D721Med (cell line): ENCODE measurements around the gene TMEM175.

Experiments used
- DNase-seq: peaks from one replicate; pipeline ENCODE4 v3.0.0; 2011; ENCODE audit warnings: low spot score; ENCODE audit not compliant: insufficient read length
- FAIRE-seq: peaks from 2 replicates; lab custom pipeline; 2011; peaks lifted over from hg19 to GRCh38; lab: Jason Lieb, UNC
- TF ChIP-seq, protein P1 (sequence below): IDR thresholded peaks from 2 replicates; pipeline ENCODE4 v1.5.1; 2012; ENCODE audit warnings: mild to moderate bottlenecking, control low read depth; ENCODE audit not compliant: insufficient read depth; ENCODE audit errors: missing control alignments

Gene TMEM175

DNA sequence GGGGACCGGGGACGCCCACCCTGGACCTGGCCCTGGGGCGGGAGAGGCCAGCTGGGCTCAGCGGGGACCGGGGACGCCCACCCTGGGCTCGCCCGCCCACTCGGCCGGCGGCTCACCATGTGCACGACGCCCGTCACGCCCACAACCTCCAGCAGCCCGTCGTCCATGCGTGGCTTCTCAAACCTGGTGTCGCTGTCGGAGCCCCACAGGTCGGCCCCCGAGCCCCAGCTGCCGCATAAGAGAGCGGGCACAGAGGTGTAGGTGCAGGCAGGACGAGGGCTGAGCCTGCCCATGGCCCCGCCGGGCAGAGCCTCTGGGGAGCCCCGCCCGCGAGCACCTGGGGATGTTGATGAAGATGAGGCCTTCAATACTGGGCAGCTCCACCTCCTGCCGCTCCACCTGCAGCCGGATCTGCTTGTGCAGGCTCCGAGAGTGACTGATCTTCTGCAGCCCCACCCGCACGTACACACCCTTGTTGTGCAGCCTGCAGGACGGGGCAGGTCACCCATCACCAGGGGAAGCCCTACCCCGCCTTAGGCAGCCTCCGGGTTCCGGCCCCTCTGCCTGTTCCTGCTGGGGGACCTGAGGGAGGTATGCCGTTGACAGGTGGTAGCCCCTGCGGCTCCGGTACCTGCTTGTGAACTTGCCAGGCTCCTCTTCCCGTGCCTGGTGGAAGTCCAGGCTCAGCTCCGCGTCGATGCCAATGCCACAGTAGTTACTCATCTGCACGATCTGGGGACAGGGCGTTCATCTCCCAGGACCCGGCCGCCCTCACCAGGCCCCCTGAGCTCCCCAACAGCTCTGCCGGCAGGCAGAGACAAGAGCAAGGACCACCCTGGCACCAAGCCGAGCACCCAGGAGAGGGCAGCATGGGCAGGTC is 29.3 kb downstream of the TMEM175 start:
- no peak for DNase-seq
- no peak for FAIRE-seq
- TF ChIP-seq, protein P1, sequence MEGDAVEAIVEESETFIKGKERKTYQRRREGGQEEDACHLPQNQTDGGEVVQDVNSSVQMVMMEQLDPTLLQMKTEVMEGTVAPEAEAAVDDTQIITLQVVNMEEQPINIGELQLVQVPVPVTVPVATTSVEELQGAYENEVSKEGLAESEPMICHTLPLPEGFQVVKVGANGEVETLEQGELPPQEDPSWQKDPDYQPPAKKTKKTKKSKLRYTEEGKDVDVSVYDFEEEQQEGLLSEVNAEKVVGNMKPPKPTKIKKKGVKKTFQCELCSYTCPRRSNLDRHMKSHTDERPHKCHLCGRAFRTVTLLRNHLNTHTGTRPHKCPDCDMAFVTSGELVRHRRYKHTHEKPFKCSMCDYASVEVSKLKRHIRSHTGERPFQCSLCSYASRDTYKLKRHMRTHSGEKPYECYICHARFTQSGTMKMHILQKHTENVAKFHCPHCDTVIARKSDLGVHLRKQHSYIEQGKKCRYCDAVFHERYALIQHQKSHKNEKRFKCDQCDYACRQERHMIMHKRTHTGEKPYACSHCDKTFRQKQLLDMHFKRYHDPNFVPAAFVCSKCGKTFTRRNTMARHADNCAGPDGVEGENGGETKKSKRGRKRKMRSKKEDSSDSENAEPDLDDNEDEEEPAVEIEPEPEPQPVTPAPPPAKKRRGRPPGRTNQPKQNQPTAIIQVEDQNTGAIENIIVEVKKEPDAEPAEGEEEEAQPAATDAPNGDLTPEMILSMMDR: no peak

DNA sequence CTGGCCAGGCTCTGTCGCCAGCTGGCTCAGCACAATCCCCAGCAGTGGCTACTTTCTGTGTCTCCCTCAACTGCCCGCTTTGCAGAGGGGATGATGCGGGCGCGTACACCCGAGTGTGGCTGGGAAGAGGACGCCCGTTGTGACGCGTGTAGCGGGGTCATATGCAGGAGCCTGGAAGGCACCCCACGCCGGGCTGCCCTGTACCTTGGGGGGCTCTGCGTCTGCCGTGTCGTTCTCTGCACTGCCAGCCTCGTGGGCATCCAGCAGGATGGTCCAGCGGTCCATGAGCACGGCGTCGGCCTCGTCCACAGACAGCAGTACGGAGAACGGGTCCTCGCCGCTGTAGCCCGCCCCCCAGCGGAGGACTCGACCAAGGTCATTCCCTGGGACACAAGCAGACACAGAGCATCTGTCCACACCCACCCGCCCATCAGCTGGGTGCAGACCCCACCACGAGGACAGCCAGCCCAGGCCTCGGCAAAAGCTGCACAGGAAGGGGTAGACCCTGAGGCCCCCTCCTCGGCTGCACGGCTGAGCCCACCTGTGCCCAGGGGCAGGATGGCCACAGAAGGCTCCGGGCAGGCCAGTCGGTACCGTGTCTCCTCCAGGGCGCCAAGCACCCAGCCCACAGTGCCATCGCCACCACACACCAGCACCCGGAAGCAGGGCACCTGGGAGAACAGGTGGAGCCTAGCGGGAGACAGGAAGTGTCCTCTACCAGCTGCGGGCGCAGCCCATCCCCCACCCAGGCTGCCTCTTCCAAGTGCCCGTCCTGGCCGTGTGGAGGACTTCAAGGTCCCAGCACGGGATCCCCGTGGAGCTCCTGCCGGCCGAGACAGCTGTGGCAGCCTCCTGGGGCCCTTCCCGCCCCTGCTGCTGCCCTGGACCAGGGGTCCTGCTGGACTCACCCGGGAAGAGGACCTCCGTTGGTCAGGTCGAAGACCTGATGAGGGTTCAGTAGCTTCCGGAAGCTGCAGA is 30.3 kb downstream of the TMEM175 start:
- no peak for FAIRE-seq
- DNase-seq: no peak
- TF ChIP-seq, protein P1: no peak

GRCh38 chr4:963276-964225 is 31.3 kb downstream of the TMEM175 start:
- FAIRE-seq: no peak
- TF ChIP-seq, protein P1: no peak

GRCh38 chr4:964346-965025 is 32.2 kb downstream of the TMEM175 start:
- TF ChIP-seq, protein P1: no peak
- FAIRE-seq (no peak), DNase-seq (no peak)

More at GRCh38 chr4:963276-964225, 31.3 kb downstream of the TMEM175 start:
- DNase-seq: no peak

GRCh38 chr4:965048-965765 is 32.9 kb downstream of the TMEM175 start:
- no peak for FAIRE-seq
- DNase-seq: no peak
- TF ChIP-seq, protein P1: no peak
